ENCODE results near the gene FAM241A.

Gene FAM241A

GRCh38 chr4:112214390-112215264 lies 69.4 kb downstream of the FAM241A start:
- no peak for DNase-seq (ENCODE audit: low read depth, low spot score)

GRCh38 chr4:112219826-112220366 lies 74.6 kb downstream of the FAM241A start:
- no peak for DNase-seq (ENCODE audit: low read depth, low spot score)

GRCh38 chr4:112222219-112222955 lies 77.1 kb downstream of the FAM241A start:
- no peak for DNase-seq (ENCODE audit: low read depth, low spot score)

- DNase-seq (ENCODE audit: low read depth, low spot score), result no peak
These were observed 79.9 kb downstream of the FAM241A start for GRCh38 chr4:112225157-112225556.

GRCh38 chr4:112230879-112231778 lies 85.9 kb downstream of the FAM241A start:
- DNase-seq (ENCODE audit: low read depth, low spot score), result peak; percentile 77

- peak; percentile 9 for DNase-seq (ENCODE audit: low read depth, low spot score)
These were observed 86.8 kb downstream of the FAM241A start, which contains the start of gene AP1AR for GRCh38 chr4:112231779-112232713. TSS of gene AP1AR (plus strand) at chr4:112231787. CDS start at chr4:112232092, 305 bp downstream.

- DNase-seq (ENCODE audit: low read depth, low spot score), result no peak
These were observed 89.8 kb downstream of the FAM241A start for GRCh38 chr4:112234952-112235609.

GRCh38 chr4:112236040-112236439 lies 90.8 kb downstream of the FAM241A start:
- no peak for DNase-seq (ENCODE audit: low read depth, low spot score)

GRCh38 chr4:112238833-112239232 lies 93.6 kb downstream of the FAM241A start:
- DNase-seq (ENCODE audit: low read depth, low spot score), result no peak

Measured in iPS DF 19.7 (cell line).